T-helper 2 cell treated with Interferon-gamma antibody and Interleukin-4, amounts not matched to agents 5 μg/mL and 100 μg/mL, for 36 hours (primary cell): ENCODE measurements around the gene C19orf81.
A peak's percentile ranks its signal among the peaks of the same experiment; 100 is the strongest.

Experiments used
- DNase-seq: peaks from one replicate; pipeline ENCODE4 v3.0.0; 2021; ENCODE audit warnings: low spot score
- H3K27ac Mint-ChIP-seq: one replicate; pipeline ENCODE4 v1.8.0; 2021; ENCODE audit warnings: mild to moderate bottlenecking, mixed read lengths
- H3K27me3 Mint-ChIP-seq: one replicate; pipeline ENCODE4 v1.8.0; 2021; ENCODE audit warnings: low read depth, mixed read lengths
- H3K36me3 Mint-ChIP-seq: one replicate; pipeline ENCODE4 v1.8.0; 2021; ENCODE audit warnings: low read depth, mixed read lengths
- H3K4me1 Mint-ChIP-seq: one replicate; pipeline ENCODE4 v1.8.0; 2021; ENCODE audit warnings: low read depth, mixed read lengths
- H3K4me3 Mint-ChIP-seq: one replicate; pipeline ENCODE4 v1.8.0; 2022; ENCODE audit warnings: mild to moderate bottlenecking, moderate library complexity, mixed read lengths
- H3K9me3 Mint-ChIP-seq: one replicate; pipeline ENCODE4 v1.8.0; 2021; ENCODE audit warnings: mixed read lengths

Gene C19orf81

GRCh38 chr19:50695251-50696093 lies 46.2 kb downstream of the C19orf81 start:
- Mint-ChIP-seq H3K27me3 (peaks cover 31% of the 10 kb centered on the region), H3K9me3 (no peaks in the 10 kb centered on the region), H3K4me1 (no peaks in the 10 kb centered on the region), H3K36me3 (no peaks in the 10 kb centered on the region), H3K27ac (no peak overlapping the region), H3K4me3 (no peak overlapping the region)
- DNase-seq, result no peak

- no peak for DNase-seq
- Mint-ChIP-seq H3K27ac (no peak overlapping the region), H3K36me3 (no peaks in the 10 kb centered on the region), H3K4me3 (no peak overlapping the region), H3K4me1 (no peaks in the 10 kb centered on the region), H3K9me3 (no peaks in the 10 kb centered on the region), H3K27me3 (peaks cover 31% of the 10 kb centered on the region)
Observed at GRCh38 chr19:50696094-50696483, 46.8 kb downstream of the C19orf81 start.

GRCh38 chr19:50697414-50698124 lies 48.3 kb downstream of the C19orf81 start:
- peaks cover 25% of the 10 kb centered on the region for H3K27me3 Mint-ChIP-seq
- no peak overlapping the region for H3K27ac Mint-ChIP-seq
- no peaks in the 10 kb centered on the region for H3K36me3 Mint-ChIP-seq
- H3K4me1 Mint-ChIP-seq, result no peaks in the 10 kb centered on the region
- no peaks in the 10 kb centered on the region for H3K9me3 Mint-ChIP-seq
- no peak overlapping the region for H3K4me3 Mint-ChIP-seq
- DNase-seq, result no peak

GRCh38 chr19:50701367-50701985 lies 52.2 kb downstream of the C19orf81 start:
- no peak overlapping the region for H3K4me3 Mint-ChIP-seq
- H3K9me3 Mint-ChIP-seq, result no peaks in the 10 kb centered on the region
- no peak overlapping the region for H3K27ac Mint-ChIP-seq
- H3K4me1 Mint-ChIP-seq, result peaks cover 4% of the 10 kb centered on the region
- H3K27me3 Mint-ChIP-seq, result peaks cover 22% of the 10 kb centered on the region
- H3K36me3 Mint-ChIP-seq, result no peaks in the 10 kb centered on the region
- no peak for DNase-seq

- no peak overlapping the region for H3K27ac Mint-ChIP-seq
- no peak for DNase-seq
Observed at GRCh38 chr19:50702158-50702870, 53.1 kb downstream of the C19orf81 start.

GRCh38 chr19:50702871-50703829 lies 53.9 kb downstream of the C19orf81 start:
- Mint-ChIP-seq H3K27ac (no peak overlapping the region), H3K4me1 (peaks cover 4% of the 10 kb centered on the region), H3K4me3 (no peak overlapping the region), H3K9me3 (no peaks in the 10 kb centered on the region), H3K36me3 (no peaks in the 10 kb centered on the region), H3K27me3 (peaks cover 16% of the 10 kb centered on the region)
- DNase-seq, result no peak

More at GRCh38 chr19:50702158-50702870, 53.1 kb downstream of the C19orf81 start:
- Mint-ChIP-seq H3K9me3 (no peaks in the 10 kb centered on the region), H3K36me3 (no peaks in the 10 kb centered on the region), H3K4me1 (peaks cover 4% of the 10 kb centered on the region), H3K27me3 (peaks cover 18% of the 10 kb centered on the region), H3K4me3 (no peak overlapping the region)

- no peak for DNase-seq
- Mint-ChIP-seq H3K27me3 (peaks cover 13% of the 10 kb centered on the region), H3K27ac (no peak overlapping the region), H3K9me3 (no peaks in the 10 kb centered on the region), H3K4me3 (no peak overlapping the region), H3K36me3 (no peaks in the 10 kb centered on the region), H3K4me1 (peaks cover 4% of the 10 kb centered on the region)
Observed at GRCh38 chr19:50703915-50704796, 54.9 kb downstream of the C19orf81 start.

GRCh38 chr19:50705422-50706019 lies 56.3 kb downstream of the C19orf81 start:
- H3K4me1 Mint-ChIP-seq, result peaks cover 4% of the 10 kb centered on the region
- no peaks in the 10 kb centered on the region for H3K36me3 Mint-ChIP-seq
- no peaks in the 10 kb centered on the region for H3K9me3 Mint-ChIP-seq
- H3K4me3 Mint-ChIP-seq, result no peak overlapping the region
- H3K27me3 Mint-ChIP-seq, result peaks cover 13% of the 10 kb centered on the region
- peak; percentile 20 for DNase-seq
- H3K27ac Mint-ChIP-seq, result no peak overlapping the region

GRCh38 chr19:50706387-50706786 lies 57.1 kb downstream of the C19orf81 start:
- Mint-ChIP-seq H3K27ac (no peak overlapping the region), H3K27me3 (peaks cover 13% of the 10 kb centered on the region), H3K4me3 (no peak overlapping the region), H3K4me1 (peaks cover 4% of the 10 kb centered on the region), H3K36me3 (no peaks in the 10 kb centered on the region), H3K9me3 (no peaks in the 10 kb centered on the region)
- DNase-seq, result no peak

- DNase-seq, result no peak
- Mint-ChIP-seq H3K27me3 (peaks cover 20% of the 10 kb centered on the region), H3K36me3 (no peaks in the 10 kb centered on the region), H3K4me1 (peaks cover 10% of the 10 kb centered on the region), H3K9me3 (no peaks in the 10 kb centered on the region), H3K4me3 (no peak overlapping the region), H3K27ac (no peak overlapping the region)
Observed at GRCh38 chr19:50708179-50708879, 59.1 kb downstream of the C19orf81 start.
